Suppressor macrophage (primary cell): ENCODE results near the gene TADA2A.
"Not testable (repeated sequence)": the region's sequence is repeated elsewhere in the genome, so short reads cannot be mapped to it uniquely, and the experiment has no call there.

Source experiments
- DNase-seq, 4 experiments: peaks; one replicate each; pipeline ENCODE4 v3.0.0-alpha.2; 2020 to 2022

TADA2A gene

GRCh38 chr17:37492167-37492566, 85.5 kb downstream of the TADA2A start:
- no peak for DNase-seq

- no peak for DNase-seq
These were observed 86.8 kb downstream of the TADA2A start for GRCh38 chr17:37493249-37494027.

DNA sequence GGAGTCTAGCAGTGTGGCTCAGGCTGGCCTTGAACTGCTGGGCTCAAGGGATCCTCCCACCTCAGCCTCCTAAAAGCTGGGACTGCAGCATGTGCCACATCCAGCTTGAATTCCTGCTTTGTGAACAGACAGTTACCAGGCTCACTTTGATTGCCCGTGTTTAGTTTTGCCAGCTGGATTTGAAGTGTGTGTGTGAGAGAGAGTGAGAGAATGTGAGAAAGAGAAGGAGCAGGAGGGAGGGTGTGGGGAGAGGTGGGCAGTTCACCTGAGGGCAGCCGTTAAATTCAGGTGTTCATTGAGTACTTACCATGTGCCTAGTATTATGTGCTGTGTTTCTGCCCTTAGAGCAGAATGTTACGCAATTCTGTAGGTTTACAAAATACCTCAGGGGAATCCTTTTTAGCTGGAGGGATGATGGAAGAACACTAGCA, 87.7 kb downstream of the TADA2A start:
- DNase-seq: no peak

GRCh38 chr17:37494971-37495370, 88.3 kb downstream of the TADA2A start:
- DNase-seq: no peak

- no peak for DNase-seq
These were observed 93.7 kb downstream of the TADA2A start for GRCh38 chr17:37500378-37500777.

DNA sequence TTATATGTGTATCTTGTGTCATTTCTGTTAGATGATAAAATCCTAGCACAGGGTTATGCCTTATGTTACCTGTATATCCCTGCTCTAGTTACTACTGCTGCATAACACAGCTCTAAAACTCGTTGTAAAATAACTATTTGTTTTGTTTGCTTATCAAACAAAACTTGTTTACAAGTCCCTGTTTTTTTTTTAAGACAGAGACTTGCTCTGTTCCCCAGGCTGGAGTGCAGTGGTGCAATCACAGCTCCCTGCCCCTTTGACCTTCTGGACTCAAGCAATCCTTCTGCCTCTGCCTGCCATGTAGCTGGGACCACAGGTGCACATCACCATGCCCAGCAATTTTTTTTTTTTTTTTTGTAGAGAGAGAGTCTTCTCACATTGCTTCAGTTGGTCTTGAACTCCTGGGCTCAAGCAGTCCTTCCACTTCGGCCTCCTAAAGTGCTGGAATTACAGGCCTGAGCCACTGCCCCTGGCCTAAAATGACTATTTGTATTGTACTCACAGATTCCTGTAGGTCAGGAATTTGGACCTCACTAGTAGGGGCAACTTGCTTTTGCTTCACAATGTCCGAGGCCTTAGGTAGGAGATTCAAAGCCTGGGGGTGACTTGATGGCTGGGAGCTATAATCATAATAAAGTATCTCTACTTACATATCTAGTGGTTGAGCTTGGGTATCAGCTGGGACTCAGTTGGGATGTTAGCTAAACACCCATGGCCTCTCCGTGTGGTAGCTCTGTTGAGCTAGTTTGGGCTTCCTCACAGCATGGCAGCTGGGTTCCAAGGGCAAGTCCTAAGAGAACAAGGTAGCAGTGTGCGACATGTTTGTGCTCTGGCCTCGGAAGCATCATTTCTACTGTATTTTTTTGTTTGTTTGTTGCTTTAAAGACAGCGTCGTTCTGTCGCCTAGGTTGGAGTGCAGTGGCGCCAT, 95.6 kb downstream of the TADA2A start:
- no peak for DNase-seq

- DNase-seq: no peak
These were observed 96.5 kb downstream of the TADA2A start for GRCh38 chr17:37503148-37503547.

- DNase-seq: no peak
These were observed 98.6 kb downstream of the TADA2A start for GRCh38 chr17:37505333-37505732.

GRCh38 chr17:37506678-37507077, 100.0 kb downstream of the TADA2A start:
- peak; percentile 20 to 50 (median 34) for DNase-seq

- no peak for DNase-seq
These were observed 100.4 kb downstream of the TADA2A start for GRCh38 chr17:37507111-37507510.

- no peak for DNase-seq
These were observed 103.4 kb downstream of the TADA2A start for GRCh38 chr17:37510056-37510455.

DNA sequence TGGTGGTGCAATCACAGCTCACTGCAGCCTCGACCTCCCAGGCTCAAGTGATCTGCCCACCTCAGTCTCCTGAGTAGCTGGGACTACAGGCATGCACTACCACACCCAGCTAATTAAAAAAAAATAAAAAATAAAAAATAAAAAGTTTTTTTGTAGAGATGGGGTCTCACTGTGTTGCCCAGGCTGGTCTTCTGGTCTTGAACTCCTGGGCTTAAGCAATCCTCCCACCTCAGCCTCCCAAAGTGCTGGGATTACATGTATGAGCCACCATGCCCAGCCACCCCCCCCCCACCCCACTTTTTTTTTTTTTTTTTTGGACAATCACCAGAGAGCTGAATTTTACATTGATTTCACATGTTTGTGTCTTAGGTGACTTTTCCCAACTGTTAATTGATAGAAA, 105.0 kb downstream of the TADA2A start:
- not testable (repeated sequence) for DNase-seq

GRCh38 chr17:37512442-37513068, 105.9 kb downstream of the TADA2A start:
- no peak for DNase-seq

- no peak for DNase-seq
These were observed 107.0 kb downstream of the TADA2A start for GRCh38 chr17:37513711-37514110.

- DNase-seq: no peak
These were observed 109.5 kb downstream of the TADA2A start for GRCh38 chr17:37516127-37516571.

DNA sequence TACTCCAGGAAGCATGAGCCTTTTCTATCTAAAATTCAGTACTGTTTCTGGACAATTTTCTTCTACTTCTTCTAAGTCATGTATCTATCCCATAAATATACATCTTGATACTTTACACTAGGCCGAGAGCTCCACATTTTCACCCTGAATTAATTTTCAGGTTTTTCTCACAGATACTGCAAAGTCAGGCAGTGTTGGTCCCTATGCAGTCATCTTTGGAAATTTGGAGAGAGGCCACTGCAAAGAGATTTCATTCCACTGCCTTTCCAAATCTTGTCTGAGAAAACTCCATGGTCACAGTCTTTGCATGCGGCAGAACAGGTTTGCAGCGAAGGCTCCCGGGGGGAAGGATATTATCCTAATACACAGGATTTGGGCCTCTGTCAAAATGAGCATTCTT, 111.2 kb downstream of the TADA2A start:
- no peak for DNase-seq

- DNase-seq: no peak
These were observed 112.1 kb downstream of the TADA2A start for GRCh38 chr17:37518826-37519225.

DNA sequence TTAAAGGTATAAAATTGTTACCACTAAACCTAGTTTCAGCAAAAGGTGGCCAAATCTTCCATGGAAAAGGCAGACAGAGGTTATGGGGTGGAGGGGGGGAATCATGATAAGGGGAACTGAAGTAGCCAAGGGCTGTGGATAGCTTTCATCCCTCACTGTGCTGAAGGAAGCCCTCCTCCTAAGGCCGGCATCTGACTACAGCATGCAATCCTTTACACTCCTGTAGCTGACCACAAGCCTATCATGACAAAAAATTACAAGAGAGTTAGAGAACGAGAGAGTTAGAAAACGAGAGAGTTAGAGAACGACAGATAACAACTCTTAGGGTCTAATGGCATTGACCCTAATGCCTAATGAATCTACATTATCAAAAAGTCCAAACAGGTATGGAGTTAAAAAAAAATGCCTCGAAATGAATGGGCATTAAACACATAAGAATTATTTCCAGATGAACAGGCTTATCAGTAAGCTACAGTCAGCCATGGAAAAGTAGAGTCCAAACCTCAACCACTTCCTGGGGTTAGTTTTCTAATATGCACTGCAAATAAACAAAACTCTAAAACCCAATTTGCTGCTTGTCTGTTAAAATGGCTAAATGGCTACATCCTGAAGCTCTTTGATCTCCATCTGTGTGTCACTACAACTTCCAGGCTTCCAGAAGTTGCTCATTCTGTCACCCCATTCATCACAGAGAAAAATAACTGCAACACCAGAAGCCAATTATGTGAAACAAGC, 112.7 kb downstream of the TADA2A start:
- no peak for DNase-seq

DNA sequence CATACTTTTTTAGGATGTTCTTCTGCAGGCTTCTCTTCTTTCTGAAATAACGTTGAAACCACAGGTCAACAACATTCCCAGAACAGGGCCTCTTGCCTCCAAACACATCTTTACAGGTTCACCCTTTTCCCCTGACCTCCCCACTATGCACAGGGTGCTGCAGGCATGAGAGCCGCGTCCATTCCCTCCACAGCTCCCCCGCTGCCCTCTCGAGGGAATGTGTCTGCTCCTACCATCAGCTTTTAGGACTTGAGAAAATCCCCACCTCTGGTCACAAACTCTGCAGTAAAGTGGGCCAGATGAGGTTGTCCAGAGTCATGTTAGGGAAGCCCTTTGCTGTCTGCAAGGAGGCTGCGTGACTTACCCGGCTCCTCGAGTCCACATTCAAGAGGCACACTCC, 113.5 kb downstream of the TADA2A start:
- DNase-seq: no peak

- DNase-seq: no peak
These were observed 115.1 kb downstream of the TADA2A start for GRCh38 chr17:37521821-37522220.

DNA sequence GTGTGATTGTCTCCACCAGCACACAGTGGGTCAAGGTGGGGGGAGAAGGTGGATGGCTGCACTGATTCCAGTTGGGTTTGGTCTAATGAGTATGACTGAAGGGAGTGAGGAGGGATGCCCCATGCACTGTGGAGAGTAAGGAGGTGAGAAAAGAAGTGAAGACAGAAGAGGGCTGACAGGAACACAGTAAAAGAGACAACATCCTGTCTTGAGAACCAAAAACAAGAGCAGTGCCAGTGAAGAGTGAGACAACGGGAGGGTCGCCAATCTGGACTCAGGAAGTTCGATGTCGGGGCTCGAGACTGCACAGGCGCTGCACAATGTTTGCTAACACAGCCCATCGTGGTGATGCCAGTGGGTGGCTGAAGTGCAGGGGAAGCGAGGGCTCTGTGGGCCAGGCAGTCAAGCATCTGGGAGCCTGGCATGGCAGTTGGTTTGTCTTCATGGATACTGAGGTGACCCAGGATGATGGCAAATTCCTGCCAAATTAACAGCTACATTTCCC, 117.1 kb downstream of the TADA2A start:
- no peak for DNase-seq

GRCh38 chr17:37527249-37527851, 120.7 kb downstream of the TADA2A start:
- DNase-seq: peak in 2 of 4 experiments; percentile 27 to 31
